ENCODE data around the gene FBXL15. TPM values are rescaled to one million over a fixed set of nuclear protein-coding genes. Genes with fewer than 3 reads are reported as not detected.

FBXL15 gene
- total and polyA plus RNA-seq, 2 of the 13 experiments (the other 11 are each of a cell fraction or from before 2014, with no cell fraction given) = 4.3 to 8.3 TPM

- no peak for TF ChIP-seq ZNF770 (CRISPR knock-in tag; IDR thresholded peaks at IDR 0.05)
- no peak for TF ChIP-seq IRX3 (CRISPR knock-in tag; IDR thresholded peaks at IDR 0.05; ENCODE audit: borderline replicate concordance, low read depth)
- TF ChIP-seq IRF9 (CRISPR knock-in tag; IDR thresholded peaks at IDR 0.05; ENCODE audit: borderline replicate concordance) = no peak
- no peak for TF ChIP-seq SP4 (CRISPR knock-in tag; IDR thresholded peaks at IDR 0.05)
- TF ChIP-seq ZFP90 (CRISPR knock-in tag; IDR thresholded peaks at IDR 0.05; ENCODE audit: borderline replicate concordance) = no peak
- no peak for TF ChIP-seq HDAC1 (CRISPR knock-in tag; IDR thresholded peaks at IDR 0.05)
- no peak for TF ChIP-seq ZNF83 (CRISPR knock-in tag; IDR thresholded peaks at IDR 0.05; ENCODE audit: borderline replicate concordance)
- TF ChIP-seq GRHL1 (CRISPR knock-in tag; conservative IDR thresholded peaks at IDR 0.05) = no peak
- no peak for TF ChIP-seq MTERF4 (CRISPR knock-in tag; IDR thresholded peaks at IDR 0.05)
- TF ChIP-seq ZNF563 (CRISPR knock-in tag; IDR thresholded peaks at IDR 0.05) = no peak
- TF ChIP-seq ZFAT (CRISPR knock-in tag; conservative IDR thresholded peaks at IDR 0.05) = no peak
- no peak for TF ChIP-seq ZNF513 (CRISPR knock-in tag; conservative IDR thresholded peaks at IDR 0.05)
- no peak for TF ChIP-seq HOXD1 (CRISPR knock-in tag; IDR thresholded peaks at IDR 0.05)
- TF ChIP-seq NFIB (CRISPR knock-in tag; IDR thresholded peaks at IDR 0.05; ENCODE audit: borderline replicate concordance) = no peak
- no peak for TF ChIP-seq ZNF674 (CRISPR knock-in tag; IDR thresholded peaks at IDR 0.05; ENCODE audit: low read depth)
- no peak for TF ChIP-seq ZNF841 (CRISPR knock-in tag; IDR thresholded peaks at IDR 0.05; ENCODE audit: borderline replicate concordance)
- TF ChIP-seq CREB3 (CRISPR knock-in tag; IDR thresholded peaks at IDR 0.05) = no peak
- TF ChIP-seq ZNF558 (CRISPR knock-in tag; IDR thresholded peaks at IDR 0.05; ENCODE audit: borderline replicate concordance) = no peak
- TF ChIP-seq CENPT (CRISPR knock-in tag; IDR thresholded peaks at IDR 0.05; ENCODE audit: low read depth) = peak; percentile 56; the same call in 1 of the 2 replicates
- TF ChIP-seq NRL (CRISPR knock-in tag; IDR thresholded peaks at IDR 0.05; ENCODE audit: borderline replicate concordance) = peak; percentile 79
- no peak; the same call in 1 of the 2 replicates for TF ChIP-seq ZNF547 (CRISPR knock-in tag; IDR thresholded peaks at IDR 0.05)
These were observed 25.7 kb upstream of the FBXL15 start (continued) for GRCh38 chr10:102394801-102395399.

Data from HepG2 (cell line).